Aorta (tissue), 5 donors: ENCODE data around the gene UBE4A. TPM values are rescaled to one million over a fixed set of nuclear protein-coding genes. Genes with fewer than 3 reads are reported as not detected.

Source experiments
- ATAC-seq: fragments of 200-7000 bp; cut with Tn5 transposase; one replicate; pipeline ENCODE4 v1.9.1; 2022; ENCODE audit warnings: moderate library complexity; ENCODE audit not compliant: low FRiP score
- DNase-seq, 2 donors: peaks; one replicate each; pipeline ENCODE4 v3.0.0-alpha.2; 2020
- H3K27ac ChIP-seq, 2 donors: one replicate each; pipeline ENCODE4 v1.5.1; 2013; ENCODE audit warnings: low read length in 2 of 2, mild to moderate bottlenecking in 2 of 2, moderate library complexity in 2 of 2, control low read depth in 1 of 2, inconsistent platforms in 1 of 2, low read depth in 1 of 2
- H3K27me3 ChIP-seq, 2 donors: one replicate each; pipeline ENCODE4 v1.6.1; 2013; ENCODE audit warnings: control low read depth in 1 of 2, low read length in 1 of 2, mild to moderate bottlenecking in 1 of 2, moderate library complexity in 1 of 2; ENCODE audit not compliant: insufficient read depth in 2 of 2, control insufficient read depth in 1 of 2
- H3K36me3 ChIP-seq, 2 donors: one replicate each; pipeline ENCODE4 v1.6.1; 2013; ENCODE audit warnings: control low read depth in 1 of 2, low read length in 1 of 2, mild to moderate bottlenecking in 1 of 2; ENCODE audit not compliant: insufficient read depth in 2 of 2, control insufficient read depth in 1 of 2
- H3K4me1 ChIP-seq, 2 donors: one replicate each; pipeline ENCODE4 v1.6.1; 2013; ENCODE audit warnings: low read length in 2 of 2, control low read depth in 1 of 2, mild to moderate bottlenecking in 1 of 2, moderate library complexity in 1 of 2; ENCODE audit not compliant: insufficient read depth in 2 of 2, control insufficient read depth in 1 of 2
- H3K4me3 ChIP-seq, 2 donors: one replicate each; pipeline ENCODE4 v1.5.1; 2013; ENCODE audit warnings: low read length in 2 of 2, control low read depth in 1 of 2, mild to moderate bottlenecking in 1 of 2
- H3K9me3 ChIP-seq: one replicate; pipeline ENCODE4 v1.6.1; 2013; ENCODE audit warnings: mild to moderate bottlenecking, low read length; ENCODE audit not compliant: control insufficient read depth
- WGBS, 2 donors: extraction: QIAGEN DNeasy Blood & Tissue Kit; methylation state at CpG; one replicate each; pipeline ENCODE4 v1.1.7; 2013; 5-methylcytosine and 5-hydroxymethylcytosine counted together
- intact Hi-C, 2 donors: fragments of 100-400 bp; cut with DNase I; formaldehyde crosslinking; loops; one replicate each; pipeline versions ENCODE4 v1.14.2 to v1.15.0; 2022
- long read RNA-seq, 2 donors: library from polyadenylated mRNA; unstranded; transcript quantifications; one replicate each; pipeline ENCODE4 v2.0.0, GENCODE V29; 2020 to 2021
- polyA plus RNA-seq, 2 donors: library from polyadenylated mRNA; stranded (reverse); fragments of 200-250 nt; gene quantifications; one replicate each; pipeline ENCODE4 v1.2.3, GENCODE V29; 2013
- total RNA-seq, 2 donors: library from RNA; stranded (reverse); fragmentation: NEBNext Ultra II Directional; extraction: Animal tissue kit (Norgen Biotek cat#: 25700); gene quantifications; one replicate each; pipeline ENCODE4 v1.2.1, GENCODE V29; 2021
- donor health status: healthy with polysubstance abuse.
- donor health status: Bipolar disorder and iron deficiency.
- donor health status: DM: no; HTN: no; CAD: no.
- donor health status: DM: no; HTN: no; CAD: no.
- donor health status: DM: yes; HTN: yes; CAD: no.

Gene UBE4A
- total RNA-seq (10 to 100 TPM; 33.4 to 35.2 TPM), polyA plus RNA-seq (10 to 100 TPM in 1 of 2 donors, 1 to 10 TPM in 1; 3.3 to 14.3 TPM)
- long read RNA-seq, donor 1, full-length matches to known transcripts: 3 of 36 reads
- long read RNA-seq, donor 1, partial matches to known transcripts: 19 of 36 reads
- long read RNA-seq, donor 1, other reads (novel, unspliced or antisense): 14 of 36 reads
- long read RNA-seq, donor 2, full-length matches to known transcripts: 5 of 17 reads
- long read RNA-seq, donor 2, partial matches to known transcripts: 3 of 17 reads
- long read RNA-seq, donor 2, other reads (novel, unspliced or antisense): 9 of 17 reads

GRCh38 chr11:118359295-118359958 lies at the start of gene UBE4A:
UBE4A (plus strand) TSS chr11:118359600; CDS start chr11:118365081, 5,481 bp downstream.
- Histone ChIP-seq H3K27me3 (no peaks in the 10 kb centered on the region), H3K27ac (no peak within 1 kb of the TSS), H3K4me1 (peaks cover 0 to 1% of the 10 kb centered on the region in 2 donors), H3K9me3 (no peaks in the 10 kb centered on the region), H3K4me3 (peak within 1 kb of the TSS; percentile 89 to 92), H3K36me3 (no peaks in the 10 kb centered on the region)
- peak; percentile 98 to 99 for DNase-seq
- intact Hi-C loops: loop anchor here (10.0 kb wide), 2 partner anchors 165 to 215 kb away; no protein-coding TSS in a partner anchor
- WGBS, 2 donors: 2% methylated on average over 33 of the region's 33 CpGs
- ATAC-seq: peak; percentile 96

- intact Hi-C loops: no loop called here
- no peak for DNase-seq
- no peak overlapping the region for H3K27ac ChIP-seq
- H3K4me3 ChIP-seq: no peak overlapping the region
- H3K36me3 ChIP-seq: no peaks in the 10 kb centered on the region
- H3K27me3 ChIP-seq: no peaks in the 10 kb centered on the region
- ATAC-seq: no peak
- 87 to 91% methylated on average over 3 of the region's 3 CpGs for WGBS, 2 donors
- H3K9me3 ChIP-seq: no peaks in the 10 kb centered on the region
- no peaks in the 10 kb centered on the region for H3K4me1 ChIP-seq
Measured at GRCh38 chr11:118310271-118310670, 49.1 kb upstream of the UBE4A start.

GRCh38 chr11:118310781-118311485 lies 48.5 kb upstream of the UBE4A start:
- Histone ChIP-seq H3K4me1 (no peaks in the 10 kb centered on the region), H3K27ac (no peak overlapping the region), H3K4me3 (no peak overlapping the region), H3K36me3 (no peaks in the 10 kb centered on the region), H3K9me3 (no peaks in the 10 kb centered on the region), H3K27me3 (no peaks in the 10 kb centered on the region)
- 69 to 71% methylated on average over 3 of the region's 3 CpGs for WGBS, 2 donors
- intact Hi-C loops: no loop called here
- ATAC-seq: no peak
- no peak for DNase-seq

- ATAC-seq (no peak), DNase-seq (no peak)
- no peaks in the 10 kb centered on the region for H3K27me3 ChIP-seq
- no peaks in the 10 kb centered on the region for H3K4me1 ChIP-seq
- intact Hi-C loops: no loop called here
- H3K36me3 ChIP-seq: no peaks in the 10 kb centered on the region
- no peak overlapping the region for H3K27ac ChIP-seq
- no peak overlapping the region for H3K4me3 ChIP-seq
- H3K9me3 ChIP-seq: no peaks in the 10 kb centered on the region
- WGBS, 2 donors: 39 to 42% methylated on average over 4 of the region's 4 CpGs
Measured at GRCh38 chr11:118311518-118311917, 47.9 kb upstream of the UBE4A start.

- Histone ChIP-seq H3K4me1 (no peaks in the 10 kb centered on the region), H3K36me3 (no peaks in the 10 kb centered on the region), H3K27me3 (no peaks in the 10 kb centered on the region), H3K4me3 (no peak overlapping the region), H3K27ac (no peak overlapping the region), H3K9me3 (peaks cover 1% of the 10 kb centered on the region)
- DNase-seq (no peak), ATAC-seq (no peak)
- WGBS, 2 donors: 89 to 90% methylated on average over 2 of the region's 2 CpGs
- intact Hi-C loops: no loop called here
Measured at GRCh38 chr11:118312328-118312727, 47.1 kb upstream of the UBE4A start.

- intact Hi-C loops: no loop called here
- DNase-seq (no peak), ATAC-seq (no peak)
- no peaks in the 10 kb centered on the region for H3K36me3 ChIP-seq
- H3K27ac ChIP-seq: no peak overlapping the region
- H3K4me3 ChIP-seq: no peak overlapping the region
- no peaks in the 10 kb centered on the region for H3K27me3 ChIP-seq
- peaks cover 3% of the 10 kb centered on the region for H3K9me3 ChIP-seq
- WGBS, 2 donors: 26 to 37% methylated on average over 4 of the region's 4 CpGs
- H3K4me1 ChIP-seq: no peaks in the 10 kb centered on the region
Measured at GRCh38 chr11:118313242-118313641, 46.2 kb upstream of the UBE4A start.

GRCh38 chr11:118314988-118315411 lies 44.4 kb upstream of the UBE4A start:
- ATAC-seq (no peak), DNase-seq (no peak)
- Histone ChIP-seq H3K27ac (no peak overlapping the region), H3K4me1 (no peaks in the 10 kb centered on the region), H3K4me3 (no peak overlapping the region), H3K36me3 (no peaks in the 10 kb centered on the region), H3K9me3 (peaks cover 3% of the 10 kb centered on the region), H3K27me3 (no peaks in the 10 kb centered on the region)
- intact Hi-C loops: no loop called here
- WGBS, 2 donors: 27 to 32% methylated on average over 7 of the region's 7 CpGs

GRCh38 chr11:118318124-118318523 lies 41.3 kb upstream of the UBE4A start:
- H3K36me3 ChIP-seq: no peaks in the 10 kb centered on the region
- DNase-seq (no peak), ATAC-seq (no peak)
- intact Hi-C loops: no loop called here
- peaks cover 3% of the 10 kb centered on the region for H3K9me3 ChIP-seq
- no peak overlapping the region for H3K4me3 ChIP-seq
- H3K27me3 ChIP-seq: no peaks in the 10 kb centered on the region
- WGBS, 2 donors: 87 to 88% methylated on average over 4 of the region's 4 CpGs
- no peak overlapping the region for H3K27ac ChIP-seq
- no peaks in the 10 kb centered on the region for H3K4me1 ChIP-seq
